Activated CD8-positive, alpha-beta memory T cell treated with anti-CD3 and anti-CD28 coated beads for 24 hours (primary cell): ENCODE results near the gene RGS17.
"Not testable (repeated sequence)": the region's sequence is repeated elsewhere in the genome, so short reads cannot be mapped to it uniquely, and the experiment has no call there.

ENCODE experiments used
- DNase-seq: peaks from one replicate; pipeline ENCODE4 v3.0.0-alpha.2; 2020

The RGS17 gene

GRCh38 chr6:153131037-153131981 is at the start of gene RGS17:
Gene RGS17, minus strand, starts transcription at chr6:153131282. Its CDS starts 87,264 bp downstream, at chr6:153044018.
- peak; percentile 63 for DNase-seq

DNA sequence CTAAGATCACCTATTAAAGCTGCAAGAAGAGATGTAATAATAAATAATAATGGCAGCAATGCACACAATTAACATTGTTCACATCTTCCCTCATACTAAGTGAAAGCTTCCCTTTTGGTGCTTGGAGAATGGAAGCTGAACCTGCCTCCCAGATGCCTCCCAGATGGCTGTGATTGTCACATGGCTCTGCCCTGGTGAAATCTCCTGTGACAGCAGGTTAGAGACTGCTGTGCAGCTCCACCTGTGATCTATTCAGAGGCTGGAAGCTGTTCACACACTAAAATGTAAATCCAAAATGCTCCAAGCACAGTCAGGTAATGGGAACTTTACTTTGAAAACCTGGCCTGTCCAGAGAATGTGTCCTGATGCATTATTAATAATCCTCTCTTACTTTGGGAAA is 41.7 kb upstream of the RGS17 start:
- no peak for DNase-seq

DNA sequence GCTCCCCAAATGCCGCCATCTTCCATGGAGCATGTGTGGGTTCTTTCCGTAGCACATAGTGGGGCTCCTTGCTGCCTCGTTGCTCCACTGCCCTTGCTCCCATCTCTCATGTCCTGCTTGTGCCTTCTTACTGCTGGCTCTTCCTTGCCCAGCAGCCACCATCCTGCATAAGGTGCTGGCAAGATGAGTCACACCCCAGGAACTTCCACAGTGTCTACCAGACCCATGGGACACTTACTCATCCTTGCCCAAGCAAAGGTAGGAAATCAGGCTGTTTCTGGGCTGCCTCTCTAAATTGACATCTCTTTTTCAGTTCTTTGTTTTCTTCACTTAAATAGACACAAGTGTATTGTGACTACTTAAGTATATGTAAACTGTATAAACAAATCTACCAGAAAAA is 39.4 kb upstream of the RGS17 start:
- DNase-seq: no peak

DNA sequence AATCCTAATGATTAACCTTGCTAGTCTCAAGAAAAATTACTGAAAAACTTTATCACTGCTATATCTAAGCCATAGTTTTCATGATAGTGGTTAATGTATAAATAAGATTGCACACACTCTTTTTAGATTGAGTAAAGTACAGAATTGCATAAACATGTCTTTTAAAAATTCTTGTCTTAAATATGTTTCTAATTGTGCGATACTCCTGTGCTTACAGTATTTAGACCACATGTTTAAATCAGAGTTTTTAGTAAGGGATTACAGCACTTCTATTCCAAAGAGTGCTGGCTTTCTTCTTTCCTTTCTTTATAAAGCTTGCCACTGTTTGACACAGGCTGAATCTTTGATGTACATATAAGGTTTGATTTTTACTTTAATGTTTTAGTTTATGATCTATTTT is 36.8 kb upstream of the RGS17 start:
- DNase-seq: no peak

GRCh38 chr6:153167061-153167891 is 36.2 kb upstream of the RGS17 start:
- no peak for DNase-seq

DNA sequence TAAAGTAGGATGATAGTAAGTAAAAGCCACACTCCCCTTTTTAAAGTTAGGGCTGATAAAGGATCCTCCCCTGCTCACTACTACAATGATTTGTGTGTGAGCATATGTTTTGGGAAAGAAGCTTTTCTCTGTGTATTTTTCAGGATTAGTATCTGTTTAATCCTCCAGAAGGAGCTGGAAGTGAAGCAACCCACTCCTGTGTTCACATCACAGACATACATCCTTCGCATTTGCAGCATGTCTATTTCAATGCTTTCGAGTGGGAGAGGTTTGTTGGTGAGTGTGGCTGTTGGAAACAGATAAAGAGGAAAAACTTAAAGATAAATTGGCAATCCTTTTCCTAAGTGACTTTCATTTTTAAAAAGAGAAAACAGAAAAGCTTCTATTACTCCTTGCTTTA is 31.6 kb upstream of the RGS17 start:
- no peak for DNase-seq

GRCh38 chr6:153162172-153162571 is 31.1 kb upstream of the RGS17 start:
- no peak for DNase-seq

DNA sequence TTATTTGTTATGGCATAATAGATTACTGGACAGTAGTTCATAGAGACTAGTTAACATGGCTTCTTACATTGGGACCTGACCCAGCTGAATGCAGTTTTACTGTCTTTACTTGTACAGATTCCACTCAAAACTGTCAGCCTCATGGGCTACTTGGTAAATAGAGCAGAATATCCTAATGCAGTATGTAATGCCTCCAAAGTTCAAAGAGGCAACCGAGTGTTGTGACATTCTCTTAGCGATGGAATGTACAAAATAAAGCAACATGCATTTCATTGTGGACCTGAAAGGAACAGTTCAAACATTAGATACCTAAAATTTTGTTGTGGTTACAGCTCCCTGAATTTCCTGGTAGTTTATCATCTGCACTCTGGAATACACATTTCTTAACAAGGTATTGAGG is 29.1 kb upstream of the RGS17 start:
- DNase-seq: no peak

- no peak for DNase-seq
These were observed 19.8 kb upstream of the RGS17 start for GRCh38 chr6:153150752-153151440.

DNA sequence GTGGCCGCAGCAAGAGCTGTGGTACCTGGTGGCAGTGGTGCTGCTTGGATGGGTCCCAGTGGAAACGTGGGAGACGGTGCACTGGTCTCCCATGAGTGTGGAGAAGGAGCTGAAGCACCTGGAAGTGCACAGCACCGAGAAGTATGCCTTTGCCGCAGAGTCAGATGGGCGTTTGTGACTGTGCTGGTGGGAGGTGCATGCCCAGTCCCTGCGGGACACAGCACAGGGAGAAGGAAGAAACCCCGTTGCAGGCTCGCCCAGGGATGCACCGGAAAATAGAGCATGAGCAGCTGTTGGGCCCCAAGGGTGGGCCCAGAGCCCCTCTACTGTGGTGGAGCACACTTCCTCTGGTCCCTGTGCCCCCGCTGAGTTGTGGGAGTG is 19.3 kb upstream of the RGS17 start:
- DNase-seq: no peak

GRCh38 chr6:153149891-153150290 is 18.8 kb upstream of the RGS17 start:
- DNase-seq: no peak

- no peak for DNase-seq
These were observed 15.3 kb upstream of the RGS17 start for GRCh38 chr6:153146413-153146812.

DNA sequence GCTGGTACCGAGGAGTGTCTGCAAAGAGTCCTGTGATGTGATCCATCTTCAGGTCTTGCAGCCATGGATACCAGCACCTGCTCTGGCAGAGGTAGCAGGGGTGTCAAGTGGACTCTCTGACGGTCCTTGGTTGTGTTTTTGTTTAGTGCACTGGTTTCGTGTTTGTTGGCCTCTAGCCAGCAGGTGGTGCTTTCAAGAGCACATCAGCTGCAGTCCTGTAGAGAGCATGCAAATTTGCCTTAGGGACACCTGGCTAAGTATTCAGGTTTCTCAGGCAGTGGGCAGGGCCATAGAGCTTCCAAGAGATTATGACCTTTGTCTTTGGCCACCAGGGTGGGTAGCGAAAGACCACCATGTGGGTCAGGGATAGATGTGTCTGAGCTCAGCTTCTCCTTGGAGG is 14.5 kb upstream of the RGS17 start:
- no peak for DNase-seq

GRCh38 chr6:153143200-153143599 is 12.1 kb upstream of the RGS17 start:
- no peak for DNase-seq

GRCh38 chr6:153140299-153140698 is 9.2 kb upstream of the RGS17 start:
- DNase-seq: no peak

DNA sequence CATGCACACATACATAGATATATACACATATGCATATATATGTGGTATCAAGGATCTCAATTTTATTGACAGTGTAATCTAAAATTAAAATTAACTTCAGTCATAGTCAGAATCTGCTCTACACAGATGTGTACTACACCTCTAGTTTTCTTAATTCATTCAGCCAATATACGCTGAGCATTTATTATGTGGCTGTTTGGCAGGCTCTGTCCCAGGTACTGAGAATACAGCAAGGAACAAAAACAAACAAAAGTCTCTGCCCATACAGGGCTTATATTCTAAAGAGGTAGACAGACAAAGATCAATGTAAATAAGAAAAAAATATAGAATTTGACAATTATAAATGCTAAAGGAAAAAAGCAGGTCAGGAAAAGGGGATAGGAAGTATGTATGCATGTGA is 7.8 kb upstream of the RGS17 start:
- DNase-seq: no peak

DNA sequence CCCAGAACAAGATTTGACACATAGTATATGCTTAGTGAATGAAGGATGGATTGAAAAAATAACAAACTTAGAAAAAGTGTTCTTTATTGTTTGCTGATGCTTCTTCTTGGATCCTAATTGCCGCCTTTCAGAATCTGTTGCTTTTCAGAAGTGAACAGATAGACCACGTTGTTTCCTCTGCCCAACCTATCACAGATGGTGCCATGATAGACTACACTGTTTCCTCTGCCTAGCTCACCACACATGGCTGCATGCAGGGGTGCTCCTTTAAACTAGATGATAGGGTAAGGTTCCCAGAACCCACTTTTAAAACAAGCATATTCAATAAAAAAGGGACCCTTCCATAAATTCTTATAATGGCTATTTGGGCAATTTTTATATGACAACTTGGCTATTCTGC is 4.6 kb upstream of the RGS17 start:
- DNase-seq: no peak

- not testable (repeated sequence) for DNase-seq
These were observed 2.6 kb upstream of the RGS17 start for GRCh38 chr6:153133667-153134066.

GRCh38 chr6:153130515-153131036 is 506 bp downstream of the RGS17 start:
- DNase-seq: no peak

DNA sequence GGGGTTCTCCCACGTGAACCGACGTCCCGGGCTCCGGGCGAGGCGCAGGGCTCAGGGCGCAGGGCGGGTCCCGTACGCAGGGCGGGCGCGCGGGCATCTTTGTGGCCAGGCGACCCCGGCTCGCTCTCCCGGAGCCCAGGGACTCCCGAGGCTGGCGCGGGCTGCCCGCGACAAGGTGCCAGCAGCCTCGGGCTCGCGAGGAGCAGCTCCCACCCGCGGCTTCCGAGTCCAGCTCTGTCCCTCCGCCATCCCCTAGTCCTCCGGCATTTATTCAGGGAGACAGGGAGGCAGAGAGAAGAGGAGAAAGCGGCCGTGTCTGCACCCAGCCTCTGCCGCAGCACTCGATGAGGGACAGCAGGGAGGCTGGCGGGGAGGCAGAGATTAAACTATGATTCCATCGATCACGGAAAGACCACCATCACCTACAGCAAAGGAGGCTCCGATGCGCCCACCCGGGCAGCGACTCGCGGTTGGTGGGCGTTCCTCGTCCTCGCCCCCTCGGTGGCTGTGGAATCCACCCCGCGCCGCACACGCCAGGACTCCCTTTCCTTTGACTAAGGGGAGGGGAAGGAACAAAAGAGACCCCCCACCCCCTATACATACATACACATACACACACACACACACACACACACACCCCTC is 1.1 kb downstream of the RGS17 start:
- DNase-seq: no peak

DNA sequence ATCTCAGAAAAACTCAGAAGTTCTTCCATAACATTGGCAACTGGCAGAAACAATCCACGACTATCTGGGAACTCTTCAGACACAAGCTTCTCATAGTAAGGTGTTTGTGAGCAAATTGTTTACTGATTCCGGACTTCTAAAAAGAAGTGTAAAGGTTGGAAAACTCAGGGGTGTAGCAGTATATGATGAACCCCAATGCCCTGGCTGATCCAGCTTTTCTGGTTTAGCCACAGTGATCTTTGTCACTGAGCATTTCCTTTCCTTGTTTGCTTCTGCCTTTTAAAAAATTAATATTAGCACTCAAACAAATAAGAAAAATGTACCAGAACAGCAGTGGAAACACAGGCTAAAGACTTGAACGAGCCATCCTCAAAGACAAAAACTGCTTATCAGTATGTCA is 4.9 kb downstream of the RGS17 start:
- no peak for DNase-seq

GRCh38 chr6:153125032-153125431 is 6.0 kb downstream of the RGS17 start:
- no peak for DNase-seq

DNA sequence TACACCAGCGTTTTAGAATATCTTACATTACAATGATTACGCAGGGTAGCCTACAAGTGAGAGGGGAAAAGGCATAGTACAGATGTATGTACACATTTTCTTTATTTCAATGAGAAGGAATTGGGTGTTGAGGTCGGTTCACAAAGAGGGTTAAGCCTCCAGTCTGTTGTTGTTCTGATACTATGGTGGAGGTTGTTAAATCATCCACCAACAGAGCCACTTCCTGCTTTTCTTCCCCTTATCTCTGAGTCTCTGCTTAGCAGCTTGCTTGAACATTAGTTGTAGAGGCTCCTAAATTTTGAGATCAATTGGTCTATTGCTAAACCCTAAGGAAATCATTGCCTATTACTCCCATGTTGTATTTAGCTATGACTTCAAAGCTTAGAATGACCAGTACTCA is 7.3 kb downstream of the RGS17 start:
- no peak for DNase-seq
